ENCODE data around the gene EFS. TPM values are rescaled to one million over a fixed set of nuclear protein-coding genes. Genes with fewer than 3 reads are reported as not detected.

Gene EFS
- total and polyA plus RNA-seq, 10 of the 15 experiments (the other 5 are each of a cell fraction or from before 2014, with no cell fraction given), result 0.08 TPM; not detected in 9

DNA sequence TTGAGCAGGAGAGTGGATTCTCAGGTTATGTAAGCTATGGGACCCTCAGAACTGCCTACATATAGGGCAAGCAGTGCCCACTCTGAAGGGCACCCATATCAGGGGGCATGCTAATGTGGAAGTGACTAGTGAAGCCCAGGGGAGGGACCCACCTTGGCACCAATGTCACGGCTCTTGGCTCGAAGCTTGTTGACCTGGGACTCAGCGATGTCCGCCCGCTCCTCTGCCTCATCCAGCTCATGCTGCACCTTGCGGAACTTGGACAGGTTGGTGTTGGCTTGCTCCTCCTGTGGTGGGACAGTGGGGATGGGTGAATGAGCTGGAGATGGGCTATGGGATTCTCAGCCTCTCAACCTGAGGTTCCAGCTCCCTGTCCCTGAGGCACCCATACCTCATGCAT lies 17.3 kb upstream of the EFS start:
- DNase-seq (ENCODE audit: low read depth, low spot score) (no peak), FAIRE-seq (no peak), ATAC-seq (no peak)
- no TSS peak for BruUV-seq (replicated peaks)
- H3K27me3 ChIP-seq (replicated peaks in 1 of 2; ENCODE audit: control insufficient read depth in 2 of 2, insufficient read depth in 2 of 2, low read length in 1 of 2), result no peaks in the 10 kb centered on the region; a peak in 1 of 4 replicates
- H3K36me3 ChIP-seq (ENCODE audit: control insufficient read depth in 2 of 2, insufficient read depth in 2 of 2, low read length in 1 of 2), result no peaks in the 10 kb centered on the region
- RAD21 ChIA-PET (ENCODE audit: unreplicated experiment), result interaction anchor here (1.2 kb wide), 1 partner anchor 262 kb away, joined by 3 read pairs; no protein-coding TSS in a partner anchor
- H3K79me2 ChIP-seq (ENCODE audit: control insufficient read depth, insufficient read depth, low read length), result no peaks in the 10 kb centered on the region
- H2AFZ ChIP-seq (ENCODE audit: control insufficient read depth, low read depth, low read length), result no peak overlapping the region
- no peaks in the 10 kb centered on the region for H4K20me1 ChIP-seq (ENCODE audit: control insufficient read depth, insufficient read depth)
- intact Hi-C loops (cut with micrococcal nuclease; ENCODE audit: unreplicated experiment) (no loop called here), in situ Hi-C loops (cut with MboI) (loop anchor here (5.0 kb wide), 1 partner anchor 120 kb away; no protein-coding TSS in a partner anchor)
- H3K4me2 ChIP-seq (ENCODE audit: control insufficient read depth, insufficient read depth), result no peak overlapping the region
- H3K9me3 ChIP-seq (replicated peaks; ENCODE audit: control insufficient read depth, insufficient read depth, low read length), result no peaks in the 10 kb centered on the region
- H3K4me3 ChIP-seq, result no peak overlapping the region
- TF ChIP-seq WRNIP1 (IDR thresholded peaks at IDR 0.05; ENCODE audit: borderline replicate concordance, low read depth, low read length) (no peak), ZNF274 (IDR thresholded peaks at IDR 0.05; ENCODE audit: insufficient read depth, insufficient read length) (no peak), CREM (IDR thresholded peaks at IDR 0.05; ENCODE audit: low read depth) (no peak), POLR2A (IDR thresholded peaks at IDR 0.05; ENCODE audit: low read depth, low read length) (no peak), TBL1XR1 (IDR thresholded peaks at IDR 0.05; ENCODE audit: low read depth, low read length) (no peak), NFIC (IDR thresholded peaks at IDR 0.05; ENCODE audit: low read depth, low read length) (no peak), FOS (IDR thresholded peaks at IDR 0.05; ENCODE audit: borderline replicate concordance, extremely low read depth, insufficient read length) (no peak), ZNF217 (IDR thresholded peaks at IDR 0.05) (no peak), ATF7 (IDR thresholded peaks at IDR 0.05; ENCODE audit: low read depth) (no peak), SUPT20H (IDR thresholded peaks at IDR 0.05; ENCODE audit: borderline replicate concordance, control insufficient read depth, low read depth, low read length) (no peak), IRF4 (IDR thresholded peaks at IDR 0.05; ENCODE audit: low read depth, low read length) (no peak), RUNX3 (IDR thresholded peaks at IDR 0.05; ENCODE audit: low read length) (no peak), SIX5 (IDR thresholded peaks at IDR 0.05; ENCODE audit: low read depth, low read length, severe bottlenecking) (no peak)
- TF ChIP-seq, protein P1, sequence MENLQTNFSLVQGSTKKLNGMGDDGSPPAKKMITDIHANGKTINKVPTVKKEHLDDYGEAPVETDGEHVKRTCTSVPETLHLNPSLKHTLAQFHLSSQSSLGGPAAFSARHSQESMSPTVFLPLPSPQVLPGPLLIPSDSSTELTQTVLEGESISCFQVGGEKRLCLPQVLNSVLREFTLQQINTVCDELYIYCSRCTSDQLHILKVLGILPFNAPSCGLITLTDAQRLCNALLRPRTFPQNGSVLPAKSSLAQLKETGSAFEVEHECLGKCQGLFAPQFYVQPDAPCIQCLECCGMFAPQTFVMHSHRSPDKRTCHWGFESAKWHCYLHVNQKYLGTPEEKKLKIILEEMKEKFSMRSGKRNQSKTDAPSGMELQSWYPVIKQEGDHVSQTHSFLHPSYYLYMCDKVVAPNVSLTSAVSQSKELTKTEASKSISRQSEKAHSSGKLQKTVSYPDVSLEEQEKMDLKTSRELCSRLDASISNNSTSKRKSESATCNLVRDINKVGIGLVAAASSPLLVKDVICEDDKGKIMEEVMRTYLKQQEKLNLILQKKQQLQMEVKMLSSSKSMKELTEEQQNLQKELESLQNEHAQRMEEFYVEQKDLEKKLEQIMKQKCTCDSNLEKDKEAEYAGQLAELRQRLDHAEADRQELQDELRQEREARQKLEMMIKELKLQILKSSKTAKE (IDR thresholded peaks at IDR 0.05; ENCODE audit: low read depth, poor library complexity, severe bottlenecking), result no peak
- TF ChIP-seq, protein P2, sequence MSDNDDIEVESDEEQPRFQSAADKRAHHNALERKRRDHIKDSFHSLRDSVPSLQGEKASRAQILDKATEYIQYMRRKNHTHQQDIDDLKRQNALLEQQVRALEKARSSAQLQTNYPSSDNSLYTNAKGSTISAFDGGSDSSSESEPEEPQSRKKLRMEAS (IDR thresholded peaks at IDR 0.05; ENCODE audit: low read depth, low read length), result no peak
- TF ChIP-seq, protein P3, sequence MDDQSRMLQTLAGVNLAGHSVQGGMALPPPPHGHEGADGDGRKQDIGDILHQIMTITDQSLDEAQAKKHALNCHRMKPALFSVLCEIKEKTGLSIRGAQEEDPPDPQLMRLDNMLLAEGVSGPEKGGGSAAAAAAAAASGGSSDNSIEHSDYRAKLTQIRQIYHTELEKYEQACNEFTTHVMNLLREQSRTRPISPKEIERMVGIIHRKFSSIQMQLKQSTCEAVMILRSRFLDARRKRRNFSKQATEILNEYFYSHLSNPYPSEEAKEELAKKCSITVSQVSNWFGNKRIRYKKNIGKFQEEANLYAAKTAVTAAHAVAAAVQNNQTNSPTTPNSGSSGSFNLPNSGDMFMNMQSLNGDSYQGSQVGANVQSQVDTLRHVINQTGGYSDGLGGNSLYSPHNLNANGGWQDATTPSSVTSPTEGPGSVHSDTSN (IDR thresholded peaks at IDR 0.05; ENCODE audit: insufficient replicate concordance, low read depth, low read length), result no peak
- SMC1A ChIA-PET (ENCODE audit: uncharacterized antibody, unreplicated experiment), result interaction anchor here (1.2 kb wide), 1 partner anchor 262 kb away, joined by 3 read pairs; no protein-coding TSS in a partner anchor
- POLR2A ChIA-PET, result no interaction called here
- no peaks in the 10 kb centered on the region for H3K4me1 ChIP-seq (ENCODE audit: control insufficient read depth, insufficient read depth, low read length)
- no peak overlapping the region for H3K9ac ChIP-seq (ENCODE audit: control insufficient read depth, insufficient read depth, low read length)
- WGBS (ENCODE audit: insufficient coverage, insufficient replicate concordance, low lambda C conversion rate, missing lambda C conversion rate), result 11% methylated on average over 6 of the region's 6 CpGs
- H3K27ac ChIP-seq (ENCODE audit: control insufficient read depth, insufficient read depth), result no peak overlapping the region
- CTCF ChIA-PET, result interaction anchor here (0.9 to 1.8 kb wide), 5 partner anchors 8 to 261 kb away, joined by 3 to 6 read pairs (median 4); no protein-coding TSS in a partner anchor
